CD4-positive, CD25-positive, alpha-beta regulatory T cell (primary cell): Measurements from ENCODE around the gene GTPBP1. TPM values are rescaled to one million over a fixed set of nuclear protein-coding genes. Genes with fewer than 3 reads are reported as not detected.

ENCODE experiments used
- ATAC-seq, 2 donors: fragments of 150-1000 bp; cut with Tn5 transposase; one replicate each; pipeline ENCODE4 v1.10.0; 2021; ENCODE audit warnings: low read depth in 2 of 2, moderate number of reproducible peaks in 2 of 2, moderate library complexity in 1 of 2
- DNase-seq, 3 donors: peaks; one replicate each; pipeline versions ENCODE4 v3.0.0 to v3.0.0-alpha.2; 2012 to 2022; ENCODE audit warnings: mixed read lengths in 1 of 3
- H3K27ac ChIP-seq: one replicate; pipeline ENCODE4 v1.7.0; 2013; ENCODE audit warnings: mild to moderate bottlenecking, low read length; ENCODE audit not compliant: insufficient read depth, poor library complexity, severe bottlenecking
- H3K27me3 ChIP-seq: one replicate; pipeline ENCODE4 v1.7.0; 2013; ENCODE audit warnings: low read length; ENCODE audit not compliant: control insufficient read depth, insufficient read depth
- H3K36me3 ChIP-seq: one replicate; pipeline ENCODE4 v1.7.0; 2013; ENCODE audit warnings: mild to moderate bottlenecking, low read length, moderate library complexity; ENCODE audit not compliant: control insufficient read depth, insufficient read depth
- H3K4me1 ChIP-seq: 2 replicates; pipeline ENCODE4 v1.7.0; 2013; ENCODE audit warnings: mild to moderate bottlenecking, low read length; ENCODE audit not compliant: insufficient read depth, control insufficient read depth, poor library complexity, severe bottlenecking
- H3K4me3 ChIP-seq: one replicate; pipeline ENCODE4 v1.7.0; 2013; ENCODE audit warnings: low read depth, mild to moderate bottlenecking, low read length, moderate library complexity
- H3K9me3 ChIP-seq, 2 experiments: 1 replicate in 1 of 2; 2 replicates in 1 of 2; pipeline ENCODE4 v1.7.0; 2013; ENCODE audit warnings: low read length in 2 of 2, mild to moderate bottlenecking in 1 of 2, moderate library complexity in 1 of 2; ENCODE audit not compliant: control insufficient read depth in 2 of 2
- H3K27ac Mint-ChIP-seq, 3 donors: one replicate each; pipeline ENCODE4 v1.8.0; 2020 to 2022; ENCODE audit warnings: mild to moderate bottlenecking in 3 of 3, mixed read lengths in 3 of 3, moderate library complexity in 2 of 3
- H3K27me3 Mint-ChIP-seq: one replicate; pipeline ENCODE4 v1.8.0; 2022; ENCODE audit warnings: mild to moderate bottlenecking, mixed read lengths
- H3K36me3 Mint-ChIP-seq: one replicate; pipeline ENCODE4 v1.8.0; 2020; ENCODE audit warnings: mixed read lengths
- H3K4me1 Mint-ChIP-seq, 4 donors: one replicate each; pipeline ENCODE4 v1.8.0; 2020 to 2022; ENCODE audit warnings: mixed read lengths in 4 of 4, mild to moderate bottlenecking in 1 of 4
- H3K4me3 Mint-ChIP-seq, 4 donors: one replicate each; pipeline ENCODE4 v1.8.0; 2020 to 2022; ENCODE audit warnings: mild to moderate bottlenecking in 4 of 4, mixed read lengths in 4 of 4, moderate library complexity in 3 of 4
- H3K9me3 Mint-ChIP-seq, 7 donors: one replicate each; pipeline ENCODE4 v1.8.0; 2020 to 2022; ENCODE audit warnings: mixed read lengths in 7 of 7, mild to moderate bottlenecking in 3 of 7, moderate library complexity in 2 of 7
- polyA plus RNA-seq, 4 donors: library from polyadenylated mRNA; unstranded; fragments of 300-500 nt; fragmentation: Illumina TruSeq; gene quantifications; one replicate each; pipeline ENCODE4 v1.2.3, GENCODE V29; 2021
- total RNA-seq: library from RNA; stranded (reverse); gene quantifications from one replicate; pipeline ENCODE4 v1.2.3, GENCODE V29; 2022

GTPBP1 gene
- total and polyA plus RNA-seq, 5 donors from 2014 or later, result 25.4 to 285 (median 25.8) TPM

DNA sequence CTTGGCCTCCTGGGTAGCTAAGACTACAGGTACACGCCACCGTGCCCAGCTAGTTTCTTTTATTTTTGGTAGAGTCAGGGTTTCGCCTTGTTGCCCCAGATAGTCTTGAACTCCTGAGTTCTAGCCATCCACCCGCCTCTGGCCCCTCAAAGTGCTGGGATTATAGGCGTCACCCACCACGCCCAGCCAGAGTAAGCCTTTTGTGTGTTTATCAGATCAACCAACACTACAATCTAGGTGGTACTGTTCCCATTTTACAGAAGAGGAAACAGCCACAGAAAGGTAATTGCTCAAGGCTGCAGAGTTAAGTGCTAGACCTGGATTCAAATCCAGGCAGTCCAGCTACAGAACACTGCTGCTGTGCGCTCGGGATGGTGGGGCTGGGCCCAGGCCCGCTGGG, 20.8 kb upstream of the GTPBP1 start:
- H3K27me3 ChIP-seq, result no peaks in the 10 kb centered on the region
- Mint-ChIP-seq H3K27ac (no peak overlapping the region), H3K4me1 (peaks cover 6 to 21% (median 15%) of the 10 kb centered on the region in 4 donors), H3K36me3 (peaks cover 18% of the 10 kb centered on the region), H3K4me3 (no peak overlapping the region), H3K9me3 (no peaks in the 10 kb centered on the region), H3K27me3 (no peaks in the 10 kb centered on the region)
- no peak overlapping the region for H3K4me3 ChIP-seq
- H3K36me3 ChIP-seq, result peaks cover 53% of the 10 kb centered on the region
- no peak overlapping the region for H3K27ac ChIP-seq
- no peaks in the 10 kb centered on the region for H3K9me3 ChIP-seq
- ATAC-seq, result no peak
- H3K4me1 ChIP-seq, result peaks cover 17% of the 10 kb centered on the region
- no peak for DNase-seq

DNA sequence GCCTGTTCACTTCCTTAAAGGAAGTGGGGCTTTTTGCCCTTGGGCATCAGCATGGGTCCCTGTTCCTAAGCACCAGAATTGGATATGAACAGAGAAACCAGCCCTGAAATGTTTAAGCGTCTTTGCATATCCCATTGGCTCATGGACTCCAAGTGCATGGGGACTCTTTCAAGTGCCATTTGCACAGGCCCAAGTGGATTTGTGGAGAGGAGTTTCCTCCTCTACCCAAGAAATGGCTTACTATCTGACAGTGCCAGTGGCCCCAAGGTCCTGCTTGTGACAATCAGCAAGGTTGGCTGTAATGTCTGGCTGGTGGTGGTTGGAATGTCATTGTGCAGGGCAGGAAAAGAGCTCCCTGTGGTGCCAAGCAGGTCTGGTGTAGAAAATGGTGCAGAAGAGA, 20.0 kb upstream of the GTPBP1 start:
- ATAC-seq (no peak), DNase-seq (no peak)
- Histone ChIP-seq H3K9me3 (no peaks in the 10 kb centered on the region), H3K27me3 (no peaks in the 10 kb centered on the region), H3K4me3 (no peak overlapping the region), H3K4me1 (peaks cover 17% of the 10 kb centered on the region), H3K36me3 (peaks cover 53% of the 10 kb centered on the region), H3K27ac (no peak overlapping the region)
- Mint-ChIP-seq H3K9me3 (no peaks in the 10 kb centered on the region), H3K4me3 (no peak overlapping the region), H3K4me1 (peaks cover 6 to 21% (median 16%) of the 10 kb centered on the region in 4 donors), H3K36me3 (peaks cover 18% of the 10 kb centered on the region), H3K27ac (no peak overlapping the region), H3K27me3 (no peaks in the 10 kb centered on the region)

DNA sequence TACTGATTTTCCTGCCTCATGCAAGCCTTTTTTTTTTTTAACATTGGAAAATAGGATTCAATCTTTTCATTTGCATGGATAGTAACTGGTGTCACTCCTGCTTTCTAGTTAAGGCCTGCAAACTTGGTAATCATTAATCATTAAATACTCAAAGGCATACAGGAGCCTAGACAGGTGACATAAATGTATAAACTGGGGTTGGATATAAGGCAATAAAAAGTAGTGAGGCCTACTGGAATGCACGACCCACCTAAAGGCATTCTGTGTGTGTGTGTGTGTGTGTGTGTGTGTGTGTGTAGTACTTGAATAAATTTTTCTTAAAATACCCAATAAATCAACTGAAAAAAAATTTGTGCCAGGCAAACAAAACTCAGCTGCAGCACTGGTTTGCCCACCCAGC, 16.1 kb upstream of the GTPBP1 start:
- no peaks in the 10 kb centered on the region for H3K9me3 Mint-ChIP-seq
- Histone ChIP-seq H3K4me3 (no peak overlapping the region), H3K27ac (no peak overlapping the region), H3K27me3 (no peaks in the 10 kb centered on the region), H3K4me1 (no peaks in the 10 kb centered on the region), H3K9me3 (no peaks in the 10 kb centered on the region), H3K36me3 (peaks cover 46% of the 10 kb centered on the region)
- no peaks in the 10 kb centered on the region for H3K27me3 Mint-ChIP-seq
- peaks cover 30% of the 10 kb centered on the region for H3K36me3 Mint-ChIP-seq
- ATAC-seq (no peak), DNase-seq (no peak)
- H3K4me3 Mint-ChIP-seq, result no peak overlapping the region
- no peak overlapping the region for H3K27ac Mint-ChIP-seq
- H3K4me1 Mint-ChIP-seq, result peaks cover 10 to 23% (median 18%) of the 10 kb centered on the region in 4 donors

DNA sequence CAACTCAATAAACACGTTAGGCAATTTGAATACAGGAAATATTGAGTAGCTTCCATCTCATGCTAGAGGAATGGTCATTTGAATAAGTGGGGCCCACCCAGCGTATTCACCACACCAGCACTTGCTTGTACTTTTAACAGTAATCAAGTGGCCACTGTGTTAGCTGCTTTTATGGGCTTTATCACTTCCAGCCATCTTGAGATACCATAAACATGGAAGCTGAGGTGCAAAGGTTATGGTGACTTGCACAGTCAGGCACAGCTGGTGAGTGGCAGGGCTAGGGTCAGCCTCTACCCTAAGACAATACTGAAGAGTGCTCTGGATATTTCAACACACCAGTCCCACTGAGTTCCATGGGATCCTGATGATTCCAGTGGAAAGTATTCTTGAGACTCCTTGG, 11.7 kb upstream of the GTPBP1 start:
- H3K27me3 ChIP-seq, result no peaks in the 10 kb centered on the region
- H3K36me3 ChIP-seq, result peaks cover 8% of the 10 kb centered on the region
- H3K4me1 ChIP-seq, result peaks cover 35% of the 10 kb centered on the region
- no peak overlapping the region for H3K27ac ChIP-seq
- ATAC-seq (no peak), DNase-seq (no peak)
- Mint-ChIP-seq H3K27ac (peak overlapping the region in 1 of 3 donors; percentile 4), H3K4me1 (peaks cover 38 to 59% (median 49%) of the 10 kb centered on the region in 4 donors), H3K9me3 (no peaks in the 10 kb centered on the region), H3K4me3 (no peak overlapping the region), H3K36me3 (peaks cover 26% of the 10 kb centered on the region), H3K27me3 (no peaks in the 10 kb centered on the region)
- no peaks in the 10 kb centered on the region for H3K9me3 ChIP-seq
- no peak overlapping the region for H3K4me3 ChIP-seq

DNA sequence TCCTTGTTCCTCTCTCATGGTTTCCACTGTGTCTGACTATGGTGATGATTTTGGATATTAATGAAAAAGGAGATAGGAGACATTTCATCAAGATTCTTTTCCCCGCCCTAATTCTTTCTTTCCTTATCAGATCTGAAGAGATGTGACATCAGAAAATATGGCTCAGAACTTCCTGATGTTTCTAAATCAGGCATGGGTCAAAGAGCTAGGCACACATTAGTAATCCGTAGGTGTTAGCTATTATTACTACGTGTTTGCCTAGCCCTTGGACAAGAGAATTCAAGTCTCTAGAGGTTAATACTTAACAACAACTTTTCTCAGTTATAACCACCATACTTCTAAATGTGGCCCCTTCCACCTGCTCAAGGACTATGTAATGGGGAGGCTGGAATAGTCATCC, 10.8 kb upstream of the GTPBP1 start:
- peak overlapping the region; percentile 4 for H3K4me3 ChIP-seq
- no peaks in the 10 kb centered on the region for H3K9me3 ChIP-seq
- Mint-ChIP-seq H3K4me1 (peaks cover 46 to 68% (median 54%) of the 10 kb centered on the region in 4 donors), H3K9me3 (no peaks in the 10 kb centered on the region), H3K36me3 (peaks cover 26% of the 10 kb centered on the region), H3K27me3 (no peaks in the 10 kb centered on the region), H3K4me3 (no peak overlapping the region), H3K27ac (peak overlapping the region; percentile 1 to 79 (median 72))
- peaks cover 7% of the 10 kb centered on the region for H3K36me3 ChIP-seq
- peak overlapping the region; percentile 36 for H3K27ac ChIP-seq
- no peaks in the 10 kb centered on the region for H3K27me3 ChIP-seq
- peaks cover 44% of the 10 kb centered on the region for H3K4me1 ChIP-seq
- DNase-seq (no peak), ATAC-seq (no peak)

DNA sequence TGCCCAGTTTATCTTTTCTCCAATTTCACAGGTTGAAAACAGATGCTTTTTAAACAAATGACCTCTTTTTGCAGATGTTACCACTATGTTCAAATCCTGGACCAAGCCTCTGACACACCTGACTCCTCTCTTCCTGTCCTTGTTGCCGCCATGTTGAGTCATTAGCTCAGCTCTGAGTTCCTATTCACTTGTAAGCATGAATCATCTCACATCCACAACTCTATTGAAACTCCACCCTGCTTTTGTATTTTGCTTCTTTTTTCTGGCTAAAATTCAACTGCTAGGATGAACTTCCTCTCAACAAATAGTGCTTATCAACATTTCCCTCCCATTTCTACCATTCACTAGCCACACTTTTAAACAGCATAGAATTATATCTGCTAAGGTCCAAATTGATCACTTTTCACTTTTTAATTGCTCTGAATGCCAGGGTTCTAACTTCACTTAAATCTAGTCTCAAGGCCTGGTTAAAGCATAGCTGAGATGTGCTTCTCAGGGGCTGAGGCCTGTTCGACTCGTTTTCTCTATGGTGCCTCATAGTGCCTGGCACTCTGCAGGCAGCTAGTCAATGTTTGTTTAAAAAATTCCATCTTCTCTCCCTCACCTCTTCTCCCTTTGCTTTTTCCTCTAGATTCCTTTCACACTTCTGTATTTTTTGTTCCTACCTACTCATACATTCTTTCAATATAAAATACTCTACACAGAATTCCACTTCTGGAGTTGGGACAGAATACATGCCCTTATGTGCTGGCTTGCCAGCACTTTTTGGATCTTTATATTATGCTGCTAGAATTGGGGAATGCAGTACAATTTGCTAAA, 8.9 kb upstream of the GTPBP1 start:
- no peaks in the 10 kb centered on the region for H3K9me3 Mint-ChIP-seq
- H3K9me3 ChIP-seq, result no peaks in the 10 kb centered on the region
- peak overlapping the region; percentile 62 for H3K27ac ChIP-seq
- peak overlapping the region; percentile 82 for H3K4me3 ChIP-seq
- H3K4me3 Mint-ChIP-seq, result peak overlapping the region; percentile 23 to 95 (median 94)
- peak overlapping the region; percentile 87 to 97 (median 89) for H3K27ac Mint-ChIP-seq
- DNase-seq, result peak in 1 of 3 donors; percentile 81
- H3K4me1 Mint-ChIP-seq, result peaks cover 39 to 74% (median 55%) of the 10 kb centered on the region in 4 donors
- H3K36me3 Mint-ChIP-seq, result peaks cover 19% of the 10 kb centered on the region
- peaks cover 2% of the 10 kb centered on the region for H3K36me3 ChIP-seq
- H3K27me3 Mint-ChIP-seq, result peaks cover 4% of the 10 kb centered on the region
- no peaks in the 10 kb centered on the region for H3K27me3 ChIP-seq
- ATAC-seq, result peak; percentile 48 to 51
- H3K4me1 ChIP-seq, result peaks cover 58% of the 10 kb centered on the region

DNA sequence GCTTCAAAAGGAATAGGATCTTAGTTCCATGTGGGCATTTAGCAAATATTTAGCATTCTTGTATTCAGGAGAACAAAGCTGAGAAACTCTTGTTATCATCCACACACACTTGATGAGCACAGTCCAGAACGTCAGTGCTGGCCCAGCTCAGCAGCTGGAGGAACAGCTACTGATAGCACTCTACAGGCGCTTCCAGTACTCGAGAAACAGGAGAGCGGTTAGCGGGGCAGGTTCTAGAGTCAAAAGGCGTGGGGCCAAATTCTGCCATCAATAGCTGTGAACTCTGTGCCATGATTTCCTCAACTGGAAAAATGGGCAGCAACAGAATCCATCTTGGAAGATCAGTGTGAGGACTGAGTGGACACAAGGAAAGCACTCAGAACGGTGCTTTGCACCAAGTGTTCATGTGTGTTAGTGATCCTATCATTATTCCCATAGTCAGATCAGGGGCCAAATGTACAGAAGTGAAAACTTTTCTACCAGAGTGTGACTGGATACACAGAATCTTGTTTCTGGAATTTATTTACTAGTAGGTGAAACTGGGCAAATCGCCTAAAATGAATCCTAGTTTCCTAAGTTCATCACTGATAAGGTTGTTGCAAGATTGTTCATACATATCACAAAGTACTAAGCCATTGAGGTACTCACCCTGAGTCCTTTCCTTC, 8.2 kb upstream of the GTPBP1 start:
- Mint-ChIP-seq H3K27ac (peak overlapping the region; percentile 52 to 97 (median 87)), H3K4me3 (peak overlapping the region in 3 of 4 donors; percentile 92 to 95 (median 95)), H3K36me3 (peaks cover 16% of the 10 kb centered on the region), H3K9me3 (no peaks in the 10 kb centered on the region), H3K27me3 (peaks cover 4% of the 10 kb centered on the region), H3K4me1 (peaks cover 36 to 72% (median 52%) of the 10 kb centered on the region in 4 donors)
- Histone ChIP-seq H3K36me3 (no peaks in the 10 kb centered on the region), H3K9me3 (no peaks in the 10 kb centered on the region), H3K27me3 (no peaks in the 10 kb centered on the region), H3K27ac (peak overlapping the region; percentile 62), H3K4me1 (peaks cover 64% of the 10 kb centered on the region), H3K4me3 (peak overlapping the region; percentile 82)
- DNase-seq, result no peak
- no peak for ATAC-seq
